GM21576 (cell line): ENCODE results near the gene ZNF888.
"Not testable (repeated sequence)": the region's sequence is repeated elsewhere in the genome, so short reads cannot be mapped to it uniquely, and the experiment has no call there.

Source experiments
- ATAC-seq: cut with Tn5 transposase; IDR thresholded peaks from one replicate; pipeline ENCODE4 v1.9.1; 2021; ENCODE audit warnings: mild to moderate bottlenecking, moderate library complexity; ENCODE audit not compliant: unreplicated experiment

Gene ZNF888

GRCh38 chr19:52941941-52942385 lies 18.7 kb upstream of the ZNF888 start:
- ATAC-seq = peak; percentile 32

- not testable (repeated sequence) for ATAC-seq
Observed at GRCh38 chr19:52941523-52941922, 18.3 kb upstream of the ZNF888 start.

DNA sequence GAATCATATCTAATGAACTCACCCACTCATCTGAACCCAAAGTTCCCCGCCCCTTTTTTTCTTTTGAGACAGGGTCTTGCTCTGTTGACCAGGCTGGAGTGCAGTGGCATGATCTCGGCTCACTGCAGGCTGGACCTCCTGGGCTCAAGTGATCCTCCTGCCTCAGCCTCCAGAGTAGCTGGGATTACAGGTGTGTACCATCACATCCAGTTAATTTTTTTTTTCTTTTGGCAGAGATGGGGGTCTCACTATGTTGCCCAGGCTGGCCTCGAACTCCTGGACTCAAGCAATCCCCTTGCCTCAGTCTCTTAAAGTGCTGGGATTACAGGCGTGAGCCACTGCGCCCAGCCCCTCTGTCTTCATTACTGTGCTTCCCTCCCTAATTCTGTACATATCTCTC lies 17.7 kb upstream of the ZNF888 start:
- ATAC-seq = not testable (repeated sequence)

DNA sequence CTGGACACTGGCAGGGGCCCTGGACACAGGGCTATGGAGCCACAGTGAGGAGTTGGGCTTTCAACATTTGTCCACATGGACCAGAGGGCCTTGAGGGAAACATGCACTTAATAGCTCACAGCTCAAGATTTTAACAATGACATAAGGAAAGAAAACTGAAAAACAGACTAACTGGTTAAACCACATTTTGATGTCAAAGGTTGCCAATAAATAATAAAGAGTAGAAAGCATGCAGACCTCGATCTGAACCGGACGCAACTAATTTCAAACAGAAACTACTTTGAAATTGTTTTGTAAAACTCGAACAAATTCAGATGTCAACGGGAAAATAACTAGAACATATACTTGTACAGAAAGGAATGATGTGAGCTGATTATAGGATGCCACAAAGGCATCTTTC lies 15.5 kb upstream of the ZNF888 start:
- ATAC-seq = no peak

GRCh38 chr19:52936954-52937325 lies 13.7 kb upstream of the ZNF888 start:
- ATAC-seq = no peak

DNA sequence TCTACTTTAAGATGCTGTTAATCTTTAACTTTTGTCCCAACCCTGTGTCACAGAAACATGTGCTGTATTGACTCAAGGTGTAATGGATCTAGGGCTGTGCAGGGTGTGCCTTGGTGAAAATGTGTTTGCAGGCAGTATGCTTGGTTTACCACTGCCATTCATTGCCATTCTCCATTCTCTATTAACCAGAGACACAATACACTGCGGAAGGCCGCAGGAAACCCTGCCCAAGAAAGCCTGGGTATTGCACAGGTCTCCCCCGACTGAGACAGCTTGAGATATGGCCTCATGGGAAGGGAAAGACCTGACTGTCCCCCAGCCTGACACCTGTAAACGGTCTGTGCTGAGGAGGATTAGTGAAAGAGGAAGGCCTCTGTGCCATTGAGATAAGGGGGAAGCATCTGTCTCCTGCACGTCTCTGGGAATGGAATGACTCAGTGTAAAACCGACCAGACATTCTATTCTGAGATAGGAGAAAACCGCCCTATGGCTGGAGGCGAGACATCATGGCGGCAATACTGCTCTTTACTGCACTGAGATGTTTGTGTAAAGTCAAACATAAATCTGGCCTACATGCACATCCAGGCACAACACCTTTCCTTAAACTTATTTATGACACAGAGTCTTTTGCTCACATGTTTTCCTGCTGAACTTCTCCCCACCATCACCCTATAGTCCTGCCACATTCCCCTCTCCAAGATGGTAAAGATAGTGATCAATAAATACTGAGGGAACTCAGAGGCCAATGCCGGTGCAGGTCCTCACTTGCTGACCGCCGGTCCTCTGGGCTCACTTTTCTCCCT lies 13.1 kb upstream of the ZNF888 start:
- ATAC-seq = no peak

DNA sequence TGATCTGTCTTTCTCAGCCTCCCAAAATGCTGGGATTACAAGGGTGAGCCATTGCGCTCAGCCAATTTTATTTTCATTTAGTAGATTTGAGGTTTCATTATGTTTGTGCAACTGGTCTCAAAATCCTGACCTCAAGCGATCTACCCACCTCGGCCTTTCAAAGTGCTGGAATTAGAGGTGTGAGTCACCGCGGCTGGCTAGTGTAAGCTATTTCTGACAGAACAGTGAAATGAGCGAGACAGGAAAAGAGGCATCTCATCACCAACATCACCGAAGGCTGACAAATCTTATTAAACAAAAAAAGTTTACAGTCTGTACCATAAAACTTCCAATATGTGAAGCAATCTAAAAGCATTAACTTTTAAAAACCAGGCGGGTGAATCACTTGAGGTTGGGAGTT lies 12.2 kb upstream of the ZNF888 start:
- ATAC-seq = no peak

GRCh38 chr19:52924641-52925040 lies 1.4 kb upstream of the ZNF888 start:
- ATAC-seq = not testable (repeated sequence)

DNA sequence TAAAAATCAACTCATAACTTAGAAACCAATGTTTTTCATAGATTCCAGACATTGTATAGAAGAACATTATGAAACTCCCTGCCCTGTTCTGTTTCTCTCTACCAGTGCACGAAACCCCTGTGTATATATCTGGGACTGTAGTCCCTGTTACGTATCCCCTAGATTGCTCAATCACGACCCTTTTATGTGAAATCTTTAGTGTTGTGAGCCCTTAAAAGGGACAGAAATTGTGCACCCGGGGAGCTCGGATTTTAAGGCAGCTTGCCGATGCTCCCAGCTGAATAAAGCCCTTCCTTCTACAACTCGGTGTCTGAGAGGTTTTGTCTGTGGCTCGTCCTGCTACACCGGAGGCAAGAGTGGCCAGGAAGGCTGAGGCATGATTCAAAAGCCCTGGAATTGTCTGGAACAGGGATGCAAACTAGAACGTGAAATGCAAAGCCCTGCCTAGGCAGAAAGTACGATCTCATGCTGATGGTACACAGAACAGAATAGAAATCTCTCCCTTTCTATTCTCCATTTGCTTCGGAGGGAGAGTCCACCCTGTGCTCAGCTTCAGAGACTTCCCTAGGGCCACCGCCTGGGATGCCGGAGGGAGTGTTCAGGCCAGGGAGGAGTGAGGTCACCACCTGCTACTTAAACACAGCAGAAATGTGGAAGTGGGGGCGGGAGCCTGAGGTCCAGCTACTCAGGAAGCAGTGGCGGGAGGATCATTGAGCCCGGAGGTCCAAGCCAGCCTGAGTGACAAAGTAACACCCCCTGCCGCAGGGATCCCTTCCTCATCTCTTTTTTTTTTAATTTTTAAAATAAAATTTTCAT lies 758 bp upstream of the ZNF888 start:
- no peak for ATAC-seq

DNA sequence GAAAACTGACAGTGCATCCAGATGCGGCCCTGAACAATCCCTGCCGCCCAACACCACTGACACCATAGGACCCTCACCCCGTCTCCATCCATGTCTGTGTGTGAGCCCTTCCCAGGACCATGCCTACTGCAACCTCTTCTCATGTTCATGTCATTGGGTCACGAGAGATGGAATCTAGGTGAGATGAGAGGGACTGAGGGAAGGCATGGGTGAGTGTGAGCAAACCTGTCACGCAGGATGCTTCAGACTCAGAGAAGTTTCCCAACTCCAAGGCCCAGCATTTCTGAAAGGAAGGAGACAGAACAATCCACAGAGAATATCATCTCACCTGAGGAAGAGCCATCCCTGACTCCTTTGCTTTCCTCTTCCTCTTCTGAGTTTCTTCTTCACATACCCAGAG lies 5.7 kb downstream of the ZNF888 start:
- no peak for ATAC-seq

- ATAC-seq = no peak
Observed at GRCh38 chr19:52910648-52911047, 12.6 kb downstream of the ZNF888 start.

GRCh38 chr19:52904052-52904780 lies 19.0 kb downstream of the ZNF888 start:
- not testable (repeated sequence) for ATAC-seq

DNA sequence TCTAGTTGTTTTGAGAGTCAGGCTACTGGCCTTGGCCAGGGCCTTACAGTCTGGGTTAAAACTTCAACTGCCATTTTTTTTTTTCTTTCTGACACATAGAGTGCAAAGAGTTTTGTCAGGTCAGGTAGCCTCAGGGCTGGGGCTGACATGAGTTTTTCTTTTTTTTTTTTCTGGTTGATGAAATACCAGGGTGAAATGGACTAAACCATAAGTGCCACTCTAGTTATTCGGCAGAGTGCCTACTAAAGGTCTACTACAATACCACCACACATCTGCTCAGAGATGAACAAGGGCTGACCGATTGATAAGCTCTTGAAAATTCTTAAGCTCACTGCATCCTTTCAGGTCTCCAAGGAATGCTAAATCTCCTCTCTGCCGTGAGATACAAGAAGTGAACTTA lies 21.4 kb downstream of the ZNF888 start:
- ATAC-seq = no peak

DNA sequence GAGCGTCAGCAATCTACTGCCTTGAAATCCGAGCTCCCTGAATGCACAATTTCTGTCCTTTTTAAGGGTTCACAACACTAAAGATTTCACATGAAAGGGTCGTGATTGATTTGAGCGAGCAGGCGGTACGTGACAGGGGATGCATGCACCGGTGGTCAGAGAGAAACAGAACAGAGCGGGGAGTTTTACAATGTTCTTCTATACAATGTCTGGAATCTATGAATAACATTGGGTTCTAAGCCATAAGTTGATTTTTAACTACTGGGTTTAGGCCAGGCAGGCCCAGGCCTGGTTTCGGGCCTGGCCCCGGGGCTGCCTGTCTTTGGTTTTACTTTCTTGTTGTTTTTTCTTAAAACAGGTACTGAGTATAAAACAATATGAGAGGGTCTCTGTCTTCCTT lies 24.6 kb downstream of the ZNF888 start:
- ATAC-seq = not testable (repeated sequence)

DNA sequence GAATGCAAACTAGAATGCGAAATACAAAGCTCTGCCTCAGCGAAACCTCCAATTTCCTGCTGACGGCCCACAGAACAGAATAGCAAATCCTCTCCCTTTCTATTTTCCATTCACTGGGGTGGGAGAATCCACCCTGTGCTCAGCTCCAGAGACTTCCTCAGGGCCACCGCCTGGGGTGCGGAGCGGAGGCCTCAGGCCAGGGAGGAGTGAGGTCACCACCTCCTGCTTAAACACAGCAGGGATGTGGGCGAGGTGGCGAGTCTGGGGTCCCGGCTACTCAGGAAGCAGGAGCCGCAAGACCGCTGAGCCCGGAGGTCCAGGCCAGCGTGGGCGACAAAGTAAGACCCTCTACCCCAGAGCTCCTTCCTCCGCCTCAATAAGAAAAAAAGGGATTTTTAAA lies 25.1 kb downstream of the ZNF888 start:
- no peak for ATAC-seq

GRCh38 chr19:52897138-52897935 lies 25.9 kb downstream of the ZNF888 start, which contains the start of gene ZNF320:
ZNF320 (minus strand) TSS chr19:52897635; CDS start chr19:52890255, 7,380 bp downstream.
- peak; percentile 94 for ATAC-seq

- ATAC-seq = no peak
Observed at GRCh38 chr19:52896431-52897137, 26.6 kb downstream of the ZNF888 start.

GRCh38 chr19:52891336-52891735 lies 31.9 kb downstream of the ZNF888 start:
- no peak for ATAC-seq

GRCh38 chr19:52889931-52890330 lies 33.3 kb downstream of the ZNF888 start:
- no peak for ATAC-seq

DNA sequence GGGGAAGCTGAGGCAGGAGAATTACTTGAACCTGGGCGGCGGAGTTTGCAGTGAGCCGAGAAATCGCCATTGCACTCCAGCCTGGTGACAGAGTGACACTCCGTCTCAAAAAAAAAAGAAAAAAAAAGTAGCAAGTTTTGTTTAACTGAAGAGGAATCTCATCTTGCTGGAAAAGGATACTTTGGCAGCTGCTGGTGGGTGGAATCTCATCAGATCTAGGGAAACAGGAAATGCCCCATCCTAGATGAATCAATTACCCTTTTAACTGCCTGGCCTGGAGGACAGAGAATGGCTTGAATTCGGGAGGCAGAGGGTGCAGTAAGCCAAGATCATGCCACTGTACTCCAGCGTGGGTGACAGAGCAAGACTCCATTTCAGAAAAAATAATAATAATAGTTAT lies 34.2 kb downstream of the ZNF888 start:
- no peak for ATAC-seq
